Tongue (tissue), 2 donors: ENCODE measurements around the gene CNDP1. TPM values are rescaled to one million over a fixed set of nuclear protein-coding genes. Genes with fewer than 3 reads are reported as not detected.
A peak's percentile ranks its signal among the peaks of the same experiment; 100 is the strongest.
"Not testable (repeated sequence)": the region's sequence is repeated elsewhere in the genome, so short reads cannot be mapped to it uniquely, and the experiment has no call there.

Experiments used
- DNase-seq: peaks from one replicate; pipeline ENCODE4 v3.0.0-alpha.2; 2015
- total RNA-seq: library from RNA; depleted of rRNA; stranded (reverse); fragments of >200 nt; gene quantifications from one replicate; pipeline ENCODE4 v1.2.3, GENCODE V29; 2014

CNDP1 gene
- total RNA-seq, 1 donor from 2014 or later: not detected

DNA sequence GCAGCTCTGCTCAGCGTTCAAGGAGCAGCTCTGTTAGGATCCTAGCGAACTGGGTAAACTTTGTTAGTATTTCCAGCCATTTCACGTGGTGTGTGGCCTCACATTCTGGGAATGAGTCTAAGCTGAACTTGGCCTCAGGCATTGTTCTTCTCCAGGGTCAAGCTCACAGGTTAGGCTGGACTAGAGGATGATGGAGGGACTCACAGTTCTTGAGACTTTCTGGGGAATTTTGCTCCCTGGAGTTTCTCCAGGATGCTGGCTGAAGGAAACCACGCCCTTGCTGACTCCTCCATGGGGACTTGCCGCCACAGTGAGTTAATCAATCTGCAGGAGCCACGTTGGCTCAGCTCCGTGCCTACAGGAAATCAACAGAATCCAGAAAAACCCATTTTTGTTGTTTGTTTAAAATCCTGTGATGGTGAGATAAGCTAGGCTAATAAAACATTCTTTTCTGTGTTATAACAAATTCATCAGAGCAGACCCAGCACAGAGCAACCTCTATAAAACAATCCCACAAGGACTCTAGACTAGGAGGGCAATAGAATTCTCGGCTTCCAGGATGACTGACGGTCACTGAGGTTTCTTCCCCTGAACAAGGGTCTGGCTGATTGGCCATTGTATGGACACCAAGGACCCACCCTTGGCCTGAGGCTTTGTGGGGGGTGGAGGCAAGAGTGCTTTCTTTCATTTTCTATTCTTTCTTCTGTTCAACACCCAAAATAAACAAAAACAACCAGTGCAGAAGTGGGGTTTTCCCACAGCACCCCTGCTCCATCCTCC is 12.6 kb downstream of the CNDP1 start:
- no peak for DNase-seq

DNA sequence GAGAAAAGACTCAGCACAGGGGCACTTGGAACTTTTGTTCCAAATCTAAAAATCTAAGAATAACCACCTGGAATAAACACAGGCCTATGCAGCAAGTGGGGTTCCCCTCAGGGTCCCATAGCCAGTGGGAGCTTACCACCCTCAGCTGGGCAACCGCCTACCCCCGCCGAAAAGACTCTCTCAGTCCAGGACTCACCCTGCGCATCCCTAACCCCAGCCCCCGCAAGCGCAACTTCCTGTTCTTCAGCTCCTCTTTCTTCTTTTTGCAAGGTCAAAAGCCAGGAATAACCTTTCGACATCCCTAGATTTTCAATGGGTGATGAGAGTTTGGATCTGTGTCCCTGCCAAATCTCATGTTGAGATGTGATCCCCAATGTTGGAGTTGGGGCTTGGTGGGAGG is 13.6 kb downstream of the CNDP1 start:
- no peak for DNase-seq

DNA sequence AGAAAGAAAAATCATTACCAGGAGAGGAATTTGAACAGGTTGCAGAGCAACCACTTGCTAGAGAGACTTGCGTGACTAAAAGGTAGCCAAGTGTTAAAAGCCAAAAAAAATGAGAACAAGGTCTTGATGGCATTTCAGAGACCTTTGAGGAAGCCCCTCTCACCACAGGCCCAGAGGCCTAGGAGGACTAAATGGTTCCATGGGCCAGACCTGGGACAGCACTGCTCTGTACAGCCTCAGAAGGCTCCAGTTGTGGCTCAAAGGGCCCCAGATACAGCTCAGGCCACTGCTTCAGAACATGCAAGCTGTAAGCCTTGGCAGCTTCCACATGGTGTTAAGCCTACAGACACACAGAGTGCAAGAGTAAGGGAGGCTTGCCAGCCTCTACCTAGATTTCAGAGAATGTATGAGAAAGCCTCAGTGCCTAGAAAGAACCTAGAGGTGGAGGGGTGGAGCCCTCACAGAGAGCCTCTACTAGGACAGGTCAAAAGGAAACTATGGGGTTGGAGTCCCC is 15.3 kb downstream of the CNDP1 start:
- DNase-seq: no peak

DNA sequence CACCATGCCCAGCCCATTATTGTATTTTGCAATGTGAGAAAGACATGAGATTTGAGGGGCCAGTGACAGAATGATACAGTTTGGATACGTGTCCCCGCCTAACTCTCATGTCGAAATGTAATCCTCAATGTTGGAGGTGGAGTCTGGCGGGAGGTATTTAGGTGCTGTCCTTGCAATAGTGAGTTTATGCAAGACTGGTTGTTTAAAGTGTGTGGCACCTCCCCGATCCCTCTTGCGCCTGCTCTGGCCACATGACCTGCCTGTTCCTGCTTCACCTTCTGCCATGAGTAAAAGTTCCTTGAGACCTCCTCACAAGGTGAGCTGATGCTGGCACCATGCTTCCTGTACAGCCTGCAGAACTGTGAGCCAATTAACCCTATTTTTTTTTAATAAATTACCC is 16.6 kb downstream of the CNDP1 start:
- DNase-seq: no peak

DNA sequence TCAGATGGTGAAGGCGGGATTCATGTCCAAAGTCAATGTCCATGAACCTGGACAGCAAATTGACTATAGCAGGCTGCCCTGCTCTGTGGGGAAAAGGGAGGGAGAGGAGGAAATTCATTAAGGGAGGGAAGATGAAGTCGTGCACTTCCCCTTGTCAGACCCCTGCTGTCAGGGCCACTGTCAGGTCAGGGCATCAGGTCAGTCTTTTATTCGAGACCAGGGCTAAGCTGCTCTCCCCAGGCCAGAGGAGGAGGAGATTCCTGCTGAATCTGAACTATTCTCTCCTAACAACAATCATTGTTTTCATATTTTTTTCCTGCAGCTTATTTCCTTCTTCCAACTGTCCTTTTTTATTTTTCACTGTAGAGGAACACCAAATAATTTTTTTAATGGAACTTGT is 17.2 kb downstream of the CNDP1 start:
- DNase-seq: no peak

DNA sequence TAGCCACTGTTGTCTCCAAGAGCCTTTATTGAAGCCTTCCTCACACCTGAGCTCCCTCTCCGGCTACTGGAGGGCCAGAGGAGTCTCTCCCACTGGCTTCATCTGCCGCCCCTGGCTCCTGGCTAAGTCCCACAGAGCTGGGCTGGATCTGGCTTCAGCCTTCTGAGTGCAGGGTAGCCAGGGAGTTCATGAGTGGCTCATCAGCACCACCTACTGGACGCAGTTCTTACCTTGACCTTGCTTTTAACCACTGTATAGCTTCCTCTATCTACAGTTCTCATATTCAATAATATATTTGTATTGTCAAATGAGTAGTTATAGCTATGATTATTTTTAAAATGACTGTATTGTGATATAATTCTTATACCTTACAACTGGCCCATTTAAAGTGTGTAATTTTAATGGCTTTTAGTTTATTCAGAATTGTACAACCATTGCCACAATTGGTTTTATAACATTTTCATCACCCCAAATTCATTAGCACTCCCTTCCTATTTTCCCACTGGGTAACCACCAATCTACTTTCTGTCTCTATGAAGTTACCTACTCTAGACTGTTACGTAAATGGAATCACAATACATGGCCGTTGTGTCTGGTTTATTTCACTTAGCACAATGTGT is 17.7 kb downstream of the CNDP1 start:
- DNase-seq: peak; percentile 93

DNA sequence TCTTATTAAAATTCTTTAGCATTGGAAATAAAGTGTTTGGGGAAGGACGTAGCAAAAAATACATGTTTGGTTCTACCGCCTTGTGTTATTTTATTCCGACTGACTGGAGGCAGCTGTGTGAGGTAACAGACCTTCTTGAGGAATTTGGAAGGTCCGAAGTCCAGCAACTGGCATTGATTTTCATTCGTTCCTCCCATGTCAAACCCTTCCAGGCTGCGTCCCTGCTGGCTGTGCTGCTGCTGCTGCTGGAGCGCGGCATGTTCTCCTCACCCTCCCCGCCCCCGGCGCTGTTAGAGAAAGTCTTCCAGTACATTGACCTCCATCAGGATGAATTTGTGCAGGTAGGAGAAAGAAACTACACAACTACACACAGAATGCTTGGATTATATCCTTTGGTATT is 21.8 kb downstream of the CNDP1 start:
- DNase-seq: no peak

DNA sequence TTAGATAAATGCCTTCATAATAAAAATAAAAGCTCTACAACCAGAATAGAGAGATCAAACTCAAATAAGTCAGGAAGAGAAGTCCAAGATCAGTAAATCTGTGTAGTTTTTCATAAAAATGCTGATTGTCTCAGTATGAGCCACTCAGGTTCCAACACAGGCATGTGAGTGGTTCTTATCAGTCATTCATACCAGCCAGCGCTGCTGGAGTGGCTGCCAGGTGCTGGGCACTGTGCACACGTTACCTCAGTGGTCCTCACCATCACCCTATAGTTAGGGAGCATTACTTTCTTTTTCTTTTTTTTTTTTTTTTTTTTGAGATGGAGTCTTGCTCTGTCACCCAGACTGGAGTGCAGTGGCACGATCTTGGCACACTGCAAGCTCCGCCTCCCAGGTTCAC is 23.8 kb downstream of the CNDP1 start:
- DNase-seq: no peak

DNA sequence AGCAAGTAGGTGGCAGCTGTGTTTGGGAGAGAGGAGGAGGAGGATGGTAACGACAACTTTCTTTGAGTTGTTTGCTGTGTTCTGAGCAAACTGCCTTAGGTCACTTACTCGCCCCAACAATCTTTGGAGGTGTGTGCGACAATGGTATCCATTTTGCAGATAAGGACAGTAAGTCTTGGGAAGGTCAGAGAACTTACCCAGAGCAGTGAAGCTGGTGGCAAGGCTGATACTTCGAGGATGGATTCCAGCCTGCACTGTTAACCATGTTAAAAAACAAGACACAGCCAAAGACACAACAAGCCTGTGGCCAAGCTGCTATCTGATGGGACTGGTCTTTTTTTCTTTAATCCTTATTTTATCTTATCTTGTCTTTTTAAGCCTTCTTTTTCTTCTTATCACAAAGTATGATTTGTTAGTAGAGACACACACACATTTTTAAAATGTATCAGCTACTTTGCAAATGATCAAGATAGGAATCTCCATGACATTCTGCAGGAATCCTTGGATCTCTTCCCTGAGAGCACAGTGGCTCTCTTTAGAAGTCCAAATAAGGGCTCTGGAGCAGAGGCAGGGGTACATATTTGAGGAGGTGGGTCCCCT is 27.9 kb downstream of the CNDP1 start:
- no peak for DNase-seq

DNA sequence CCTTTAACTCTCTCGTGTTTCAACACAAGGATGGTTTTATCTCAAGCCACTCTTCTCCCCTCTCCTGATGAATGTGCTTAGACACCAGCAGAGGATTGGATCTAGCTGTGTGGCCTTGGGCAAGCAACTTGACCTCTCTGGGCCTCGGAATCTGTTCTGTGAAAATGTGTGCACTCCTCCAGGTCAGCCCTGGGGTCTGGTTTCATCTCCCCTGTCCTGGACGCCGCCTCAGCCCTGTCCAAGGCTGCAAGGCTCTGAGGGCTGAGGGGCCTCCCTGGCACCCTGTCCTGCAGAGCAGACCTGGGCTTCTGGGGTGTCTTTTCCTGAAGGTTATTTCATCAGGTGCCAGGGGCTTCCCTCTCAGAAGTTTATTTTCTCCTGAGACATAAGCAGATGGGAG is 28.5 kb downstream of the CNDP1 start:
- no peak for DNase-seq

DNA sequence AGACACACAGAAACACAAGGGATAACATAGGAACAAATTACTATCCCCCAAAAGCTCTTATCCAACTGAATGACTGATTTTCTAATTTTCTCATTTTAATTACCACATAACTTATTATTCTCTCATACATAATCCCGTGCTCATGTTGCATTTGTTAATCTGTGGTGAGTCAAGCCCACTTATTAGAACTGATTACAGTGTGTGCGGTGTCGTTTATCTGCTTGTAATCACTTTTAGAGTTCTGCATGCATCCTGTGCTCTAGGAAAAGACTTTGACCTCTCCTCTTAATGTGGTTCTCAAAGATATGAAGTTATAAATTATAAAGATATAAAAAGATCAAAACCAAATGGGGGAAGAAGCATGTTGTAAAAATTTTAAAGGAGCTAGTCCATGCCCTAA is 29.7 kb downstream of the CNDP1 start:
- no peak for DNase-seq

DNA sequence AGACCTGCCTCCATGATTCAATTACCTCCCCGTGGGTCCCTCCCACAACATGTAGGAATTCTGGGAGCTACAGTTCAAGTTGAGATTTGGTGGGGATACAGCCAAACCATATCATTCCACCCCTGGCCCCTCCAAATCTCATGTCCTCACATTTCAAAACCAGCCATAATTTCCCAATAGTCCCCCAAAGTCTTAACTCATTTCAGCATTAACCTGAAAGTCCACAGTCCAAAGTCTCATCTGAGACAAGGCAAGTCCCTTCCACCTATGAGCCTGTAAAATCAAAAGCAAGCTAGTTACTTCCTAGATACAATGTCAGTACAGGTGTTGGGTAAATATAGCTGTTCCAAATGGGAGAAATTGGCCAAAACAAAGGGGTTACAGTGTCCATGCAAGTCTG is 30.9 kb downstream of the CNDP1 start:
- not testable (repeated sequence) for DNase-seq

DNA sequence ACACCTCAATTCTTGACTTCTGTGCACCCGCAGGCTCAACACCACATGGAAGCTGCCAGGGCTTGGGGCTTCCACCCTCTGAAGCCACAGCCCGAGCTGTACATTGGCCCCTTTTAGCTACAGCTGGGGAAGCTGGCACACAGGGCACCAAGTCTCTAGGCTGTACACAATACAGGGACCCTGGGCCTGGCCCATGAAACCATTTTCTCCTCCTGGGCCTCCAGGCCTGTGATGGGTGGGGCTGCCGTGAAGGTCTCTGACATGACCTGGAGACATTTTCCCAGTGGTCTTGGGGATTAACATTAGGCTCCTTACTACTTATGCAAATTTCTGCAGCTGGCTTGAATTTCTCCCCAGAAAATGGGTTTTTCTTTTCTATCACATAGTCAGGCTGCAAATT is 31.7 kb downstream of the CNDP1 start:
- DNase-seq: not testable (repeated sequence)

DNA sequence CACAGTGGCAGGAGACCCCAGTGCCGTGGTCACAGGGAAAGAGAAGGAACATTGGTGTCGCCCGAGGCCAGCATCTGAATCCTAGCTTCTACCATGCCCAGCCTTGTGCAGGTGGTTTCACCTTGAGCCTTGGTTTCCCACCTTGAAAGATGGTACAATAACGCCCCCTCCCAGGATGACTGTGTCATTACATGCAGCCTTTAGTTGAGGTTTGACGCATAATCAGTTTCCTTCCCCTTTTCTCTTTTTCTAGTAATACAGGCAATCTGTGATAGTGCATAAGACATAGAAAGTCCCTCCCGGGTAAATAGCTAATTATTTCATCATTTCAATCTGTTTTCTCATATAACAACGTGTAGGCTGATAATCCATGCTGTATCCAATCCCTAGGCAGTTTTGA is 33.5 kb downstream of the CNDP1 start:
- DNase-seq: no peak

DNA sequence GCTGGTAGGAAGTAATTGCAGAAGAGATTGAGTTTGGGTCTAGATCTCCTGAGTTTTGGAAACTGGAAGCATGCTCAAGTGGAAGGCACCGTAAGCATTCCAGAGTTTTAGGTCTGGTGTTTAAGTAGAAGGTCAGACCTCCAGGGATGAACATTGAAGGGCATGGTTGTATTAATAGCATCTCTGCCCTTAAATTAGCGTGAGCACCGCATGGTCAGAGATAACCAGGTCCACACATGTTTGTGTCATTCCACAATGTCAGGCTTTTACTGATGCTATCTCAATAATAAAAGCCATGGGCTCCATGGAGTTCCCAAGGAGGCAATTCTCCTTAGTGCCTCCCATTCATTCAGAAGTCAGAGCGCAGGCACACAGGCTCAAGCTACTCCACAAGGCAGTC is 35.1 kb downstream of the CNDP1 start:
- no peak for DNase-seq

DNA sequence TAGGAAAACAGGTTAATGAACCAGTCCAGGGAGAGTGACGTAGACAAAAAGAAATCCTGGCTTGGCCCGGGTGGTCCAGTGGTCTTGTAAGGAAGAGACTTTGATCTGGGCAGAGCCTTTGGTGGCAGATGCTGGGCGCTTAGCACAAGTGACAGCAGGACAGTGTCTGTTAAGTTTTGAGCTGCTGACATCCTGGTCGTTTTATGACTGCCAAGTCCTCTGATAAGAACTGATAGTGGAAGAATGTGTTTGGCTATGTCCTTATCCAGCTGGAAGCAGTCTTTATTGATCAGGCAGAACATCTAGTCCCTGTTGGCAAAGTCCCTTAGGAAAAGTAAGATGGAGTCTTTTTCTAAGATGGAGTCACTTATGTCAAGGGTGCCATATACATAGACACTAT is 36.0 kb downstream of the CNDP1 start:
- no peak for DNase-seq

DNA sequence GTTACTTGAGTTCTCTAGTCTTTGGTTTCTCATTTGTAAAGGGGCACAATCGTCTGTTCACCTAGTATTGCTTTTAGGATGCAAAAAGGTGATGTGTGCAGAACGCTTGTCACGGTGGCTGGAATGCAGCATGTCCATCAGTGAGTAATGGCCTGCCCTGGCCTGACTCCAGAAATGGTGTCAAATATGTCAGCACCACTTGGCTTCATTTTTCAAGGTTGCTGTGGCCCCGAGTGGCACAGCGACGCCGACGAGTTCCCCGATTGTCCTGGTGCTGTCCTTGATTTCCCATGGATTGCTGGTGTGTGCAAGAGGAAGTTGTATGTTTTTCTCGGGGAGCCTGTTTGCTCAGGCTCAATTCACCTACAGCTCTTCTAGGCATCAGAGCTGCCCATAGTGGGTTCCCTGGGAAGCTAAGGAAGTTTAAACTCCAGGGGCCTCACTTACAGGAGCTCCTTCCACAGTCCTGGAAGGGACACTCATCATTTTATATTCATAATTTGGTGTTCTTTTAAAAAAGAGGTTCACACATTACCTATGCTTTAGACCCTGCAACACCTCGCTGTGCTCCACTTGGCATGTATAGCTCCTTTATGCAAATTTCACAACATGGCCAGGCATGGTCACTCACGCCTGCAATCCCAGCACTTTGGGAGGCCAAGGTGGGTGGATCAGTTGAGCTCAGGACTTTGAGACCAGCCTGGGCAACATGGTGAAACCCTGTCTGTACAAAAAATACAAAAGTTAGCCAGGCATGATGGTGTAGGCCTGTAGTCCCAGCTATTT is 37.8 kb downstream of the CNDP1 start:
- DNase-seq: no peak

DNA sequence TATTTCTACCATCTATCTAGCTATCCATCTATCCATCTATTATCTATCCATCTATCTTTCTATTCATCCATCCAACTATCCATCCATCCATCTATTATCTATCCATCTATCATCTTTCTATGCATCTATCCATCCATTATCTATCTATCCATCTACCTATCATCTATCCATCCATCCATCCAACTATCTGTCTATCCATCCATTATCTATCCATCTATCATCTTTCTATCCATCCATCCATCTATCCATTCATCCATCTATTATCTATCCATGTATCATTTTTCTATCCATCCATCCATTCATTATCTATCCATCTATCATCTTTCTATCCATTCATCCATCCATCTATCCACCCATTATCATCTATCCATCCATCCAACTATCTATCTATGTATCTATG is 38.8 kb downstream of the CNDP1 start:
- no peak for DNase-seq

DNA sequence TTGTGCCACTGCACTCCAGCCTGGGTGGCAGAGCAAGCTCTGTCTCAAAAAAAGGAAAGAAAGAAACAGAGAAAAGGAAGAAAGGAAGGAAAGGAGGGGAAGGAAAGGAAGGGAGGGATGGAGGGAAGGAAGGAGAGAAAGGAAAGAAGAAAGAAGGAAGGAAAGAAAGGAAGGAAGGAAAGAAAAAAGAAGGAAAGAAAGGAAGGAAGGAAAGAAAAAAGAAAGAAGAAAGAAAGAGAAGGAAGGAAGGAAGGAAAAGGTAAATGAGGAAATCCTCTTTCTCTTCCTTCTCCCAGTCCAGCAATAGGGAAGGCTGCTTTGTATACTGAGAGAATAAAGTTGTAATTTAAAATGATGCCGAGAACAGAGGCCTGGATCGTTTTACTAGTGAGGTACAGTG is 40.6 kb downstream of the CNDP1 start:
- no peak for DNase-seq

DNA sequence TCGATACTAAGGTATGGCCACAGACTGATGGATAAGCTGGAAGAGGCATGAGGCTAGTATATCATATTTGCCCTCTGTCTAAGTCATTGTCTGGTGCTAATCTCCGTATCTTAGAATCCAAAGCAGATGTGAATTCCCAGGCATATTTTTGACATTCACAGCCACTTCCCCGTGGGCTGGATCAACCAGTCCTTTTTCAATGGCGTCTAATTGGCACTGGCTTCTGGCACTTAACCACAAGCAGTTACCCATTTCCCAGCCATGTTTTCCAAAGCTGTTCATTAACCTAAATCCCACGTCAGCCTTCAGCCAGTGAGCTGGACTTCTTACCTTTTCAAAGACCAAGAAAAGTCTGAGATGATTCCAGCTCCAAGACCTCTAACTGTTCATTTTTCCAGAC is 42.7 kb downstream of the CNDP1 start:
- no peak for DNase-seq

DNA sequence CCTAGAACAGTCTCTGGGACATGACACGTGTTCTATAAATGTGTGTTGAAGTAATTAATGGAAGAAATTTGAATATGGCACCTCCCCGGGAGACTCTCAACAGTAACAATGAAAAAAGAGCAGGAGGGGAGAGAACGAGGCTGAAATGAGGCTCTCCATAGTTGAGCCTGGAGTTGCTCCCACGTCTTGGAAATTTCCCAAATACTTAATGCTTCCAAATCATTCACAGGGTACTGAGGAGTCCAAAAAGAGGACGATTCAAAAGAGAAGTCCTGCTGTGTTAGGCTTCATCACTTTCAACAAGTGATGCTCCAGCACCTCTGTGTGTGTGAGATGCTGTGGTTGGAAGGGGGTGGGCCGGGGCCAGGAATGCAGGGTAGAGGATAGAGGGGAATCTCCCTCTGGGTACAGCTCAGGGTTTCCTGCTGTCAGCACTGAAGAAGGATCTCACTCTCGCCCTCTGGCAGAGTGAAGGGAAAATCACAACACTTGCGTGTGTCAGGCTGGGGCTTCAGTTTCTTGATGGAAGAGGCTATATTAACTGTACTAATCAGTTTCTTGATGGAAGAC is 45.3 kb downstream of the CNDP1 start:
- peak; percentile 9 for DNase-seq

DNA sequence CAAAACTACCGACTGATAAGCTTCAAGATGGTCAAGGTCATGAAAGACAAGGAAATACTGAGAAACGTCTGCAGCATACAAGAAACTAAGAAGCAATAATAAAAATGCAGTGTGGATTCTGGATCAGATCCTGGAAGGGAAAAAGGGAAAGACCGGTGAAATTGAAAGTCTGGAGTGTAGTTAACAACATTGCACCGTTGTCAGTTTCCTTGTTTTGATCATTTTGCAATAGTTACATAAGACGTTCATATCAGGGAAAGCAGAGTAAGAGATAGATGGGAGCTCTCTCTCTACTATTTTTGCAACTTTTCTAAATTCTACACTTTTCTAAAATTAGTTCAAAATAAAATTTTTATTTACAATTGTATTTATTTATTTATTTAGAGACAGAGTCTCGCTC is 48.3 kb downstream of the CNDP1 start:
- DNase-seq: no peak

DNA sequence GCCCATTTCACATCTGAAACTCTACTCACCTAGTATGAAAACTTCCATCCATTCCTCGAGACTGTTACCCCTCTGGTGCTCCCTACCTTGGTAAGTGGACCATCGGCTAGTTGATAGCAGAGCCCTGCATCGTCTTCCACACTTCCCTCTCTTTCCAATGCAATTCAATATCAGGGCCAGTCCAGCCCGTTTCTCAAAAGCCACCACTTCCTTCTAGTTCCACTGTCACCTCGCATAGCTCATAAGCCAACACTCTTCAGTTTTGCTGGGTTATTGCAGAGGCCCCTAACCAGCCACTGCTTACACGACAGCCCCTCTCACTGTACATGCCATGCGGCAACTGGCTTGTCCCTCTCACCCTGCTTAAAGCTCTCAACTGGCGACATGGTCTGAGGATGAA is 53.1 kb downstream of the CNDP1 start:
- DNase-seq: no peak
